DMS 273 treated with DMSO at 0.1 percent for 48 hours (cell line): ENCODE results near the gene GPR78.

ENCODE experiments used
- DNase-seq: peaks from one replicate; lab custom pipeline; 2025; lab: John Stamatoyannopoulos, UW

The GPR78 gene

GRCh38 chr4:8547108-8547911 is 32.9 kb upstream of the GPR78 start:
- no peak for DNase-seq

DNA sequence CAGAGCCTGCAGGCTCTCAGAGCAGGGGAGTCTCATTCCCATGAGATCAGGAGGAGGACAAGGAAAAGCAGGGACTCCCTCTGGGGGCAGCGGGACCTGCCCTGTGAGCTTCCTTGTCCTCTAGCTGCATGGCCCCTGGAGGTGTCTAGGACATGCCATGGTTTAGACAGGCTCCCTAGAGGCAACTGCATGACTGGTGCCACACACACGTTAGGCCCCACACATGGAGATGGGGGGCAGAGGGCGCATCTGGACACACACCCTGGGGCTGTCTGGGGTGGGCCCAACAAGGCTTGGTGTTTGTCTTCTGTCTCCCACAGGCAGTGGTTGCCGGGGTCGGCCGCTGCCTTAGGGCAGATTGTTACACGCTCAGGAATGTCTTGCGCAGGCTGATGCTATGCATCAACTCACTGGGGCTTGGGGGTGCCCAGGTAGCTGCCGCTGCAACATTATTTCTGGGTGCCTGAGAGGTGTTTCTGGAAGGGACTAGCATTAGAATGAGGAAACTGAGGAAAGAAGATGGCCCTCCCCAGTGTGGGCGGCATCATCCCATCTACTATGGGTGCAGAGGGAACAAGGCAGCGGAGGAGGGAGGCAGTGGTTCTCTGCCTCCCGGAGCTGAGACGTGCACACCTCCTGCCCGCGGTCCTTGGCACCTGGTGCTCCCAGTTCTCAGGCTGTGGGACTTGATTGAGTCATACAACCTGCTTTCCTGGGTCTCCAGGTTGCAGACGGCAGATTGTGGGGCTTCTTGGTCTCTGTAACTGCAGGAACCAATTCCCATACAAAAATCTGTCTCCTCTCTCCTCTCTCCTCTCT is 32.1 kb upstream of the GPR78 start:
- DNase-seq, result no peak

GRCh38 chr4:8548731-8549351 is 31.4 kb upstream of the GPR78 start:
- DNase-seq, result no peak

- DNase-seq, result no peak
Measured at GRCh38 chr4:8549352-8549931, 30.8 kb upstream of the GPR78 start.

GRCh38 chr4:8550691-8551090 is 29.5 kb upstream of the GPR78 start:
- DNase-seq, result no peak

GRCh38 chr4:8552024-8552423 is 28.2 kb upstream of the GPR78 start:
- DNase-seq, result no peak

- no peak for DNase-seq
Measured at GRCh38 chr4:8552581-8553205, 27.5 kb upstream of the GPR78 start.

GRCh38 chr4:8553216-8553615 is 27.0 kb upstream of the GPR78 start:
- DNase-seq, result no peak

- no peak for DNase-seq
Measured at GRCh38 chr4:8553991-8554405, 26.2 kb upstream of the GPR78 start.

- DNase-seq, result no peak
Measured at GRCh38 chr4:8554555-8555100, 25.6 kb upstream of the GPR78 start.

DNA sequence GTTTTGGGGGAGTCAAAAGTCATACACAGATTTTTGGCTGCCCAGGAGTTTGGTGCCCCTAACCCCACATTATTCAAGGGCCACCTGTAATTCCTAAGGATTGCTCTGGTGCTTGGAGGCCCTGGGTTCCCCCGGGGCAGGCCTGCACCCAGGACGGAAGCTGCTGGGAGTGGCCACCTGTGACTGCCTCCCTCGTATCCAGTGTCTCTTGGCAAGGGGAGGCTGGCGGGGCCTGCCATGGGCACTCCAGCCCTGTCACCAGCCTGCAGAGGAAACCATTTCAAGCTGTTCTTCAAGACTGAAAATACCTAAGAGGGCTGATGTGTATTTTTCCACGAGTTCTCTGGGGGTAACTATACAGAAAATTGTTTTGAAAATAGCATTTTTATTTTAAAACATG is 24.5 kb upstream of the GPR78 start:
- DNase-seq, result no peak

DNA sequence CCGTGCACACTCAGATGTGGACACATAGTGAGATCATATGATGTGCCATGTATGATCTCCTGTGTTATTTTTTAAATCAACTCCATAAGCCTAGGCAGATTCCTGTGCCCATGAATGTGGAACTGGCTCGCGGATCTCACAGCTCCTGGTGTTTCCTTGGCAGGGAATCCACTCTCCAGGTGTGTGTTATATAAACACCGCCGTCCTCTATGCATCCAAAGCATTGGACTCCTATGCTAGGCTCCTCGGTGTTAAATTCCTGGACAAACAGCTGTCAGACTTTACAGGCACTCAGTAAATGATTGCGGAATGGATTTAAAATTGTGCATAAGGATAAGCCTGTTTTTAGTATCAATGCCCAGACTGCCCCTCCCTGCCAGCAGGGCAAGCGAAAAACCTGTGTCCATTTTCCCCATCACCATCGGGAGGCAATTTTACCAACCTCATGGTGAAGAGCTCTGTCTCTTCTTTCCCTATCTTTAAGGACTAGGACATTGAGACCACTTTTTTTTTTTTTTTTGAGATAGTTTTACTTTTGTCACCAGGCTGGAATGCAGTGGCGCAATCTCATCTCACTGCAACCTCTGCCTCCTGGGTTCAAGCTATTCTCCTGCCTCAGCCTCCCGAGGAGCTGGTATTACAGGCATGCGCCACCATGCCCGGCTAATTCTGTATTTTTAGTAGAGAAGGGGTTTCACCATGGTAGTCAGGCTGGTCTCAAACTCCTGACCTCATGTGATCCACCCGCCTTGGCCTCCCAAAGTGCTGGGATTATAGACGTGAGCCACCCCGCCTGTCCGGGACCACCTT is 23.6 kb upstream of the GPR78 start:
- no peak for DNase-seq

DNA sequence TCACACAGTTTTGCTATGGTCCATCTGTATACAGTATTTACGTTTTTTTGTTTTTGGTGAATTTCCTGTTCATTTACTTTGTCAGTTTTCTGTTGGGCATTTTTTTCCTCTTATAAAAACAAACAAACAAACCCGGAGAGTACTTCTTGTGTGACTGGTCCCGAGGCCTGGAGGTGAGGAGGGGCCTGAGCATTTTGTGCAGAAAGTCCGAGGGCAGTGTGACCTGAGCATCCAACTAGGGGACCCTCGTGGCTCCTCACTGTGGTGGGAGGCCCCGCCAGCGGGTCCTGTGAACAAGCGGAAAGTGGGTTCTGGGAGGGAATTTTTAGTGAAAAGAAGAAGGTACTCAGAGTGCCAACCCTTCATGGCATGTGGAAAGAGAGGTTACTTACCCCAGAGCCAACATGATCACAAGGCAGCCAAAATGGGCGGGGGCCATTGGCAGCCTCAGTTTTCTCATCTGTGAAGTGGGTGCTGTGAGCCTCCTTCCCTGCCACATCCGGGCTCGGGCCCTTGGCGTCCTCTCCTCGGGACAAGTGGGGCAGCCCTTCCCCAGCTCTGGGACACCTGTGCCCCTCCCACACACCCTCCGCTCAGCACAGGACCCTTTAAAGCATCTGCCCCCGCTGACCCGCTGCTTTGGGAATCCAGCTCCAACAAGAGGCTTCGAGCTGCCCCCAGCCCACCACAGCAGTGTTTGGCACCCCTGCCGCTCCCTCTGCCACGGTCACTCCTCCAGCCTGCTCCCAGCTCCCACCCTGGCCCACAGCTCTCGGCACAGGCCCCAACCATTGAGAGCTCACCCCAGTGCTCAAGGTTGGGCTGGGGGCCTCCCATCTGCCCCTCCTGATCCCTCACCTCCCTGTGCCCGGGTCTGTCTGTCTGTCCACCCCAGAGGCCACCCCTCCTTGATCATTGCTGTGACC is 22.8 kb upstream of the GPR78 start:
- no peak for DNase-seq

DNA sequence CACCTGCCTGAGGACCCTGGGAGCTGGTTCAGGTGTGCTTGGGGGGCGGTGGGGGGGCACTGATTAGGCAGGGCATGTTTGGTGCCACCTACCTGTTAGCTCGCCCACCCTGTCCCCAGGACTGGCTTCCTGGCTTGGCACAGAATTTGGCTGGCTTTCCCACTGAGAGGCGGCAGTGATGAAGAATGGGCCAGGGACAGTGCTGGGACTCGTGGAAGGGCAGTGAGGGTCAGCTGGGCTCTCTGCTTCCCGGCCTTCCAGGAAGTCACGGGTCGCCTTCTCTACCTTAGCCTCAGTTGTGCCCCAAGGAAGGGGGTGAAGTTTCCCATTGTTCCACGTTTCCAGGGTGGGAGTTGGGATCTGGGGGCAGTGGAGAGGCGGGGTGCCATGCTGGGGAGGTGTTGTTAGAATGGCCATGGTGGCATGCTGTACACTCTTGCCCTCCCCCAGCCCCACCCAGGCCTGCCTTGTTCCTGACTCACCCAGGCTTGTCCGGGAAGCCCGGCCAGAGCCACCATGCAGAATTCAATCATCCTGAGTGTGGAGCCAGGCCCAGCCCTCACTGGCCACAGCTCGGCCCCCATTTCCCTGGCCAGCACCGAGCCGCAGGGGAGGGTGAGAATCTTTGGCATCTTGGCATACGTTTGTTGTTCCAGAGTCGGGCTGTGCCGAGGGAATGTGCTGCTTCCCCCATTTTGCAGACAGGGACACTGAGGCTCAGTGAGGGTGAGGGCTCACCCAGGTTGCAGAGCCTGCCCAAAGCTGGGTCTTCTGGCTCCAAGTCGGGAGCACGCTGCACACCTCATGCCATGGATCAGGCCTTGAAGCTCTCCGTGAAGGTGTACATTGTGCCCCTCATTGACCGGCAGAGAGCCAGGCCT is 21.9 kb upstream of the GPR78 start:
- DNase-seq, result no peak

DNA sequence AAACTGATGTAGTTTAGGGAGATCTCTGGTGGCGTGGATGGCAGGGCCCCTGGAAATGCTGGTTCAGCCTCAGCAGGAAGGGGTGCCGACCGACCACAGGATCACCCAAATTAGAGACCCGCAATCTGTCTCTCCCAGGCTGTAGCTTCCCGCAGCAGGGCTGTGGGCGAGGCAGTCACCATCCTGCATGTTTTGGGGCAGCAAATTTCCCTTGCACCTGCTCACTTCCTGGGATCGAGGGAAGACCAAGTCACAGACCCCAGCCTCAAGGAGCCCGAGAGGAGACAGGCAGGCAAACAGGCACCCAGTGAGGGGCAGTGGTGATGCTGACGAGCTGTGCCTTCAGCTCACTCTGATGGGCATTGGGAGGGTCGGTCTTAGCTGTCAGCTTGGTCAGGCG is 21.2 kb upstream of the GPR78 start:
- DNase-seq, result no peak

- DNase-seq, result no peak
Measured at GRCh38 chr4:8559524-8560264, 20.5 kb upstream of the GPR78 start.

DNA sequence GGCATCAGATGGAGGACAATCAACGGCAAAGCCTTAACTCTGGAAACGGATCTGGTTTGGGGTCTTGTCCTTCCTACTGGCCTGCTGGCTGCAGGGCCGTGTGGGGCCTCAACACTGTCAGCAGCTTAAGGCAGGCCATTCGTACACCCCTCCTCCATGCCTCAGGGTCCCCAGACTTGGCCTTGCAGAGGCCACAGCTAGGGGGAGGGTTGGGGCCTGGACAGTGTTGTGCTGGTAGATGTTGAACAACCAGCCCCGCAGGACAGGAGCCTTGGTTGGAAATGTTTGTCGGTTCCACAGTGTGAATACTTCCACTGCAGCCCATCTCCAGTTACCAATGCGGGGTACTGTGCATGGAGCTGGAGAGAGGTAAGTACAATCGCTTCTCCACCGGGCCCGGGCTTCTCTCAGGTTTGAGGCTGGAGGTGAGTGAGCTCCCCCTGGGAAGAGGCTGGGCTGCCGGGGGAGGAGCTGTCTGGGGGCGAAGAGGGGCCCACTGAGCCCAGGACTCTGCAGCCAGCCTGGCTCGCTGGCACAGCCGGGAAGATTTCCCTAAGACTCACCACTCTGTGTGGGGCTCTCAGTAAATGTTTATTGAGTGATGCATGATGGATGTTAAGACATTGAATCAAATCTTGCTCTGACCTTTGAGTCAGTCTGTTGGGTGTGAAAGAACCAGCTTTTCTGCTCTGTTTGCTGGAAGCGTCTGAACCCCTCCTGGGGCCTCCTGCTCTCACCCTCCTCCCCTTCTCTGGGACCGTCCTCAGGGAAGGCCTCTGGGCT is 19.7 kb upstream of the GPR78 start:
- DNase-seq, result no peak
